ENCODE measurements around the gene DYNC2I2.

GRCh38 chr9:128687453-128687852 is 30.8 kb upstream of the DYNC2I2 start:
- TF ChIP-seq CTCF (conservative IDR thresholded peaks at IDR 0.05; ENCODE audit: low read depth in 2 of 2) (no peak), EZH2phosphoT487 (IDR thresholded peaks at IDR 0.05; ENCODE audit: unreplicated experiment) (no peak), JUNB (IDR thresholded peaks at IDR 0.05; ENCODE audit: unreplicated experiment) (no peak), EZH2 (IDR thresholded peaks at IDR 0.05; ENCODE audit: low read depth, unreplicated experiment) (no peak), NANOG (IDR thresholded peaks at IDR 0.05; ENCODE audit: borderline replicate concordance) (no peak), POLR2AphosphoS5 (IDR thresholded peaks at IDR 0.05; ENCODE audit: low read depth) (no peak), STAT1 (IDR thresholded peaks at IDR 0.05; ENCODE audit: unreplicated experiment) (no peak), CREB1 (CRISPR knock-in tag; IDR thresholded peaks at IDR 0.05; ENCODE audit: low read depth) (no peak), ZNF462 (CRISPR knock-in tag; IDR thresholded peaks at IDR 0.05) (no peak), ZNF331 (CRISPR knock-in tag; IDR thresholded peaks at IDR 0.05; ENCODE audit: low read depth) (no peak), ZNF114 (CRISPR knock-in tag; IDR thresholded peaks at IDR 0.05) (no peak)
- TF ChIP-seq, protein P1, sequence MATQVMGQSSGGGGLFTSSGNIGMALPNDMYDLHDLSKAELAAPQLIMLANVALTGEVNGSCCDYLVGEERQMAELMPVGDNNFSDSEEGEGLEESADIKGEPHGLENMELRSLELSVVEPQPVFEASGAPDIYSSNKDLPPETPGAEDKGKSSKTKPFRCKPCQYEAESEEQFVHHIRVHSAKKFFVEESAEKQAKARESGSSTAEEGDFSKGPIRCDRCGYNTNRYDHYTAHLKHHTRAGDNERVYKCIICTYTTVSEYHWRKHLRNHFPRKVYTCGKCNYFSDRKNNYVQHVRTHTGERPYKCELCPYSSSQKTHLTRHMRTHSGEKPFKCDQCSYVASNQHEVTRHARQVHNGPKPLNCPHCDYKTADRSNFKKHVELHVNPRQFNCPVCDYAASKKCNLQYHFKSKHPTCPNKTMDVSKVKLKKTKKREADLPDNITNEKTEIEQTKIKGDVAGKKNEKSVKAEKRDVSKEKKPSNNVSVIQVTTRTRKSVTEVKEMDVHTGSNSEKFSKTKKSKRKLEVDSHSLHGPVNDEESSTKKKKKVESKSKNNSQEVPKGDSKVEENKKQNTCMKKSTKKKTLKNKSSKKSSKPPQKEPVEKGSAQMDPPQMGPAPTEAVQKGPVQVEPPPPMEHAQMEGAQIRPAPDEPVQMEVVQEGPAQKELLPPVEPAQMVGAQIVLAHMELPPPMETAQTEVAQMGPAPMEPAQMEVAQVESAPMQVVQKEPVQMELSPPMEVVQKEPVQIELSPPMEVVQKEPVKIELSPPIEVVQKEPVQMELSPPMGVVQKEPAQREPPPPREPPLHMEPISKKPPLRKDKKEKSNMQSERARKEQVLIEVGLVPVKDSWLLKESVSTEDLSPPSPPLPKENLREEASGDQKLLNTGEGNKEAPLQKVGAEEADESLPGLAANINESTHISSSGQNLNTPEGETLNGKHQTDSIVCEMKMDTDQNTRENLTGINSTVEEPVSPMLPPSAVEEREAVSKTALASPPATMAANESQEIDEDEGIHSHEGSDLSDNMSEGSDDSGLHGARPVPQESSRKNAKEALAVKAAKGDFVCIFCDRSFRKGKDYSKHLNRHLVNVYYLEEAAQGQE (IDR thresholded peaks at IDR 0.05; ENCODE audit: unreplicated experiment): no peak
